ENCODE results near the gene POLR3K.

DNA sequence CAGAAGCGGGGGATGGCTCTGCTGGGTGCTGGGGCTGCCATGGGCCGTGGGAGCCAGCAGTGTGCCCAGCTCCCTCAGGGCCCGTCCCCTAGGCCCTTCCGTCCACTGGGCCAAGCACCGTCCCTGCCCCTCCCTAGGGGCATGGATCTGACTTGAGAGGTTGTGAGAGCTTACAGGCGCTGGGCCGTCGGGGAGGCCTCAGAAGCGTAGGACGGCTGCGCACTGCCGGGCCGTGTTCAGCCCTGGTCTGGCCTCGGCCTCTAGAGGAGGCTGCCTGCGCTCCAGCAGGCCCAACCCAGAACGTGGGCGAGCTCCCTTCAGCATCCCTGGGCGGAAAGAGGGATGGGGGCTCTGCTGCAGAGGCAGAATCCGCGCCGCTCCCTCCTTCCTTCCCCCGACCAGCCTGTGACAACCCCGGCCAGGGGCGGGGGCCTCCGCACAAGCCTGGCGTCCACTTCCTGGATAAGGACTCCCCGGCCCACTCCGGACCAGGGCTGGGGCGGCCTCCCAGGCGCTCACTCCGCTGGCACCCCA, 23.9 kb upstream of the POLR3K start:
- TF ChIP-seq EP300 (IDR thresholded peaks at IDR 0.05): no peak
- no peak for TF ChIP-seq CTCF (IDR thresholded peaks at IDR 0.05)
